ENCODE data around the gene FIP1L1.

GRCh38 chr4:53365121-53365485 is 12.3 kb upstream of the FIP1L1 start:
- TF ChIP-seq EZH2 (IDR thresholded peaks at IDR 0.05; ENCODE audit: borderline replicate concordance, low read length): no peak
- no peak for TF ChIP-seq CTCF (conservative IDR thresholded peaks at IDR 0.05 in 1 of 2, IDR thresholded peaks at IDR 0.05 in 1 of 2; ENCODE audit: extremely low read depth in 1 of 2, insufficient read depth in 1 of 2, low read depth in 1 of 2, low read length in 2 of 2)

Data from mammary epithelial cell (primary cell).